Fibroblast of skin of left biceps (primary cell): Measurements from ENCODE around the gene KSR2.

ENCODE experiments used
- DNase-seq, 2 experiments: peaks; one replicate each; pipeline ENCODE4 v3.0.0-alpha.2; 2013; ENCODE audit warnings: low read depth in 2 of 2

The KSR2 gene

GRCh38 chr12:117459229-117459628, 509.6 kb downstream of the KSR2 start:
- DNase-seq, result no peak

GRCh38 chr12:117457189-117457588, 511.6 kb downstream of the KSR2 start:
- DNase-seq, result no peak

- DNase-seq, result no peak
These were observed 512.7 kb downstream of the KSR2 start for GRCh38 chr12:117456076-117456475.

- no peak for DNase-seq
These were observed 514.8 kb downstream of the KSR2 start for GRCh38 chr12:117453961-117454360.

- DNase-seq, result no peak
These were observed 516.7 kb downstream of the KSR2 start for GRCh38 chr12:117452112-117452511.

- no peak for DNase-seq
These were observed 518.6 kb downstream of the KSR2 start for GRCh38 chr12:117450209-117450608.

GRCh38 chr12:117447665-117448366, 521.0 kb downstream of the KSR2 start:
- no peak for DNase-seq

GRCh38 chr12:117444781-117445180, 524.0 kb downstream of the KSR2 start:
- DNase-seq, result no peak

GRCh38 chr12:117441751-117442150, 527.0 kb downstream of the KSR2 start:
- DNase-seq, result no peak

- DNase-seq, result no peak
These were observed 528.4 kb downstream of the KSR2 start for GRCh38 chr12:117440384-117440783.

GRCh38 chr12:117439531-117440001, 529.2 kb downstream of the KSR2 start:
- DNase-seq, result no peak

- no peak for DNase-seq
These were observed 530.0 kb downstream of the KSR2 start for GRCh38 chr12:117438809-117439208.

- no peak for DNase-seq
These were observed 531.1 kb downstream of the KSR2 start for GRCh38 chr12:117437516-117438255.

- no peak for DNase-seq
These were observed 534.9 kb downstream of the KSR2 start for GRCh38 chr12:117433878-117434277.

GRCh38 chr12:117430246-117430645, 538.5 kb downstream of the KSR2 start:
- no peak for DNase-seq

- no peak for DNase-seq
These were observed 541.6 kb downstream of the KSR2 start for GRCh38 chr12:117427211-117427610.

GRCh38 chr12:117421987-117422386, 546.8 kb downstream of the KSR2 start:
- no peak for DNase-seq

- DNase-seq, result no peak
These were observed 547.6 kb downstream of the KSR2 start for GRCh38 chr12:117421068-117421752.

GRCh38 chr12:117417004-117417403, 551.8 kb downstream of the KSR2 start:
- no peak for DNase-seq

GRCh38 chr12:117412465-117413188, 556.2 kb downstream of the KSR2 start:
- DNase-seq, result no peak

- DNase-seq, result no peak
These were observed 559.5 kb downstream of the KSR2 start for GRCh38 chr12:117409286-117409685.
